GM19438 (cell line): ENCODE results near the gene PROM1.

Experiments
- ATAC-seq: cut with Tn5 transposase; IDR thresholded peaks from one replicate; pipeline ENCODE4 v1.9.1; 2021; ENCODE audit warnings: low read depth; ENCODE audit not compliant: unreplicated experiment

The PROM1 gene

GRCh38 chr4:16029886-16030285, 53.9 kb downstream of the PROM1 start:
- ATAC-seq = no peak

- no peak for ATAC-seq
Measured at GRCh38 chr4:16029262-16029661, 54.6 kb downstream of the PROM1 start.

GRCh38 chr4:16027626-16028025, 56.2 kb downstream of the PROM1 start:
- ATAC-seq = no peak

GRCh38 chr4:16027114-16027513, 56.7 kb downstream of the PROM1 start:
- ATAC-seq = no peak

GRCh38 chr4:16026160-16026761, 57.6 kb downstream of the PROM1 start:
- no peak for ATAC-seq

GRCh38 chr4:16025268-16025667, 58.6 kb downstream of the PROM1 start:
- no peak for ATAC-seq

GRCh38 chr4:16023776-16024408, 59.9 kb downstream of the PROM1 start:
- no peak for ATAC-seq

GRCh38 chr4:16021804-16022560, 61.8 kb downstream of the PROM1 start:
- no peak for ATAC-seq

GRCh38 chr4:16019649-16020048, 64.2 kb downstream of the PROM1 start:
- no peak for ATAC-seq

GRCh38 chr4:16018841-16019240, 65.0 kb downstream of the PROM1 start:
- ATAC-seq = no peak

- ATAC-seq = no peak
Measured at GRCh38 chr4:16018061-16018676, 65.7 kb downstream of the PROM1 start.

- no peak for ATAC-seq
Measured at GRCh38 chr4:16016536-16016935, 67.3 kb downstream of the PROM1 start.

- ATAC-seq = no peak
Measured at GRCh38 chr4:16011173-16011572, 72.7 kb downstream of the PROM1 start.

- no peak for ATAC-seq
Measured at GRCh38 chr4:16009153-16009552, 74.7 kb downstream of the PROM1 start.

- no peak for ATAC-seq
Measured at GRCh38 chr4:16007471-16008095, 76.2 kb downstream of the PROM1 start.

GRCh38 chr4:16006771-16007446, 76.9 kb downstream of the PROM1 start:
- ATAC-seq = no peak

- ATAC-seq = no peak
Measured at GRCh38 chr4:16005676-16006075, 78.1 kb downstream of the PROM1 start.

- ATAC-seq = peak; percentile 94
Measured at GRCh38 chr4:16001484-16001858, 82.4 kb downstream of the PROM1 start.

GRCh38 chr4:16000708-16001483, 82.9 kb downstream of the PROM1 start:
- no peak for ATAC-seq

GRCh38 chr4:15996773-15997172, 87.0 kb downstream of the PROM1 start:
- ATAC-seq = no peak
